ENCODE data around the gene SFTA2.

The SFTA2 gene
- total RNA-seq, result 0 to 0.07 (median 0) reads per million in 18 experiments

DNA sequence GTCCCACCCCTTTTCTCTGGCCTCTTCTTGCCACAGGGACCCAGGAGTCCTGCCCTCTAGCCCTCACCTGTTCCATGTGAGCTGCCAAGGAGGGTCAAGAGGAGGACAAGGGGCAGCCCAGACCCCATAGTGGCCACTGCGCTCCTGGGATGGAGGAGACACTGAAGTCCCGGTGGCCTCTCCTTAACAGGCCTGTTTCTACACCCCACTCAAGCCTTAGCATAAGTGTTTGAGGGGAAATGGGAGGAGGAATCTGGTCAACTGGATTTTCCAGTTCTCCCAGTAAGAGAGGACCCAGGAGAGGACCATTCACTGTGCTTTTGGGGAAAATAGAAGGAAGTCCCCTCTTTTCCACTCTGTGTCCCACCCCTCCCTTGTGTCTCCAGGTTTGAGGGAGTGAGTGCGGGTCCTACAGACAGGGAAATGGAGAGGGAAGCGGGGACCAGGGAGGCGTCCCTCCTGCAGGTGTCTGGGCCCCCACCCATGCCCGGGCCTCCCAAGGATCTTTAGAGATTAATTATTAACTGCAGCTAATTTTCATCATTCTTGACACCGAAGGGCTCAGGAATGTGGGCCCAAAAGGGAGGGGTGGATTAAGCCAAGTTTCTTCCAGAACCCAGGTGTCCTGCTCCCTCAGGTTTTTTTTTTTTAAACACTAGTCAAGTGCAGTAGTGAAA, at the start of gene SFTA2:
TSS of gene SFTA2 (minus strand) at position 202 of the 677 bp plus-strand sequence. CDS start at position 128, 74 bp downstream.
- DNase-seq, result no peak

DNA sequence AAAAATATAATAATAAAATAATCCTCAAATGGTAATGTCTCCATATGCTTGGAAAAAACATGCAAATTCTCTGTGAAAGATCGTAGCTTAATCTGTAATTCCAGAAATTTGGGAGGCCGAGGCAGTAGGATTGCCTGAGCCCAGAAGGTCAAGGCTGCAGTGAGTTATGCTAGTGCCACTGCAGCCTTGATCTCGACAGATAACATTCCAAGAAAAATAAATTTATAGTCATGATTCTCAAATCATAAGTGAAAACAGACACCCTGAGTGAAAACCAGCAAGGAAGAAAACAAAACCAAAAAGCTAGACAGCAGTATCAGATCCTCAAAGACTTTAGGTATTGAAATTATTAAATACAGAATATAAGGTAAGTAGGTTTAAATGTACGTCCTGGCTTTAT, 47.7 kb upstream of the SFTA2 start:
- no peak for DNase-seq

DNA sequence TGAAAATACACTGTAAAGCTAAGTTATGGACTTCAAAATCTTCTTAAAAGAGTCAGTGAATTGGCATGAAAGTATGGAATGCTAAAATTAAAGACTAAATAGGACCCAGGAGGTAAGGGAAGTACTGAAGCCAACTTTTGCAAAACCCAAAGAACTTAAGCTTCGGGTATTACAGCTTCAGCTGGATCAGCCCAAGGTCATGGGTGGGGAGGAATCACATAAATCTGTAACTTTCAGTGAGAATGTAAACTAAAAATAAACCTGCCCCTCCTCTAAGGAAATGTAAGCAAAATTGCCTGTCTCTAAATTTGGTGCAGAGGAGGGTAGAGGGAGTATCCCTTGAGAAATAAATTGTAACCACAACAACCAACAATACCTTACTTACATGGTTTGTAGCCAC, 47.2 kb upstream of the SFTA2 start:
- DNase-seq, result no peak

DNA sequence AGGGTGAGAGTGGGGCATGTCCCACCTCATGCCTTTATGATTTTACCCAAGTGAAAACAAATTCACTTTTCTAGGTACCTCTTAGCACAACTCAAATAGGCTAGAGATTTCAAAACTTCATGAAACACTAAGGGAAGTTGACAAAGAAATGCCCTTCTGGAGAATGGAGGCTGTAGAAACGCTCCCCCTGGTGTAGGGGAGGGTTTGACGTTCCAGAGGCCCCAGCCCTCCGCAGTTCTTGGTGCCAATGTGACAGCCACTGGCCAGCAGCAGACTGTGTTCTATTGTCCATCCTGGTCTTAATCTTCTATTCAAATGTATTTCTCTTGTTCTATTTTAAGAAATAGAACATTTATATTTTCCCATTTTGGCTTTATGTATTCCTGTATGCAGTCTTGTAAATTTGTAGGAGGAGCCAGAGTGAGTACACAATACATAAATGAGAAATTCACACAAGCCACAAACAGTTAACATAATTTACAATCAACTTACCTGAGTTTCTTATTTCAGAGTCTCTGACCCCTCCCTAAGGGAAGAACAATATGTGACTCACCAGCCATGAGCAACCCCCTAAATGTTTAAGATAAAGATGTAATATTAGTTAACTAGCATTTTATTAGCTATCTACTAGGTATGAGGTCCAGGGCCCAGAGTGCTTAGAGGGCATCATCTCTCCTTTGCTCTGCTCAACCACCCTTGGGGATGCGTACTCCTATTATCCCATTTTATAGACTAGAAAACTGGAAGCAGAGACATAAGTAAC, 42.7 kb upstream of the SFTA2 start:
- no peak for DNase-seq

DNA sequence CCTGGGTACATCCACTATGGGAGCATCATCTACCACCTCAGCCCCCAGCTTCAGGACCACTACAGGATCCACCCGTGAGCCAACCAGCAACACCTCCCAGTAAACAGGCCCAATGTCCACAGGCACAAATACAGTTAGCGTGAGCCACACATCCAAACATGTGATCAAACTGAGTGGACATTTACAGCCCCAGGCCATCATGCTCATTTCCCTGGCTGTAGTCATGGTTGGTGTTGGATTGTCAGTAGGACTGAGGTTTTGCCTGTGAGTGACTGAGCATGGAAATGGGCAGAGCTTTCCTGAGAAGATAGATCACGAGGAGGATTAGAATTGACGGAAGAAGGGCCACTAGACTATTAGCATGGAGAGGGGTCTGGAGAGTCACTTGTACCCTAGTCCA, 40.8 kb upstream of the SFTA2 start:
- no peak for DNase-seq

DNA sequence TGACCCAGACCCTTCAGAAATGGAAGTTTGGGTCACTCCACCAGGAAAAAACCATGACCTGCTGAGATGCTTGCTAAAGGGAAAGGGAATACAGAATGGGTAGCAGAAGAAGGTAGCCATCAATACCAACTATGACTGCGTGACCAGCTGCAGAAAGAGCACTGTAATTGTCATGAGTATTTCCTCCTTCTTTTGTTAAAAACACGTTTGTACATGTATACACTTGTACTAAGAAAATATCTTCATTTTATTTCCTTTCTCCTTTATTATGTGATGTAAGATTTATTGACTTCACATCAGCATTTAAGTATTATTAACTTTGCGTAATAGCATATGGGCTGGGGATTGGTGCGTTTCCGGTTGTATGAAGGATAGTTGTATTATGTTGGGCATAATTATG, 39.0 kb upstream of the SFTA2 start:
- no peak for DNase-seq

DNA sequence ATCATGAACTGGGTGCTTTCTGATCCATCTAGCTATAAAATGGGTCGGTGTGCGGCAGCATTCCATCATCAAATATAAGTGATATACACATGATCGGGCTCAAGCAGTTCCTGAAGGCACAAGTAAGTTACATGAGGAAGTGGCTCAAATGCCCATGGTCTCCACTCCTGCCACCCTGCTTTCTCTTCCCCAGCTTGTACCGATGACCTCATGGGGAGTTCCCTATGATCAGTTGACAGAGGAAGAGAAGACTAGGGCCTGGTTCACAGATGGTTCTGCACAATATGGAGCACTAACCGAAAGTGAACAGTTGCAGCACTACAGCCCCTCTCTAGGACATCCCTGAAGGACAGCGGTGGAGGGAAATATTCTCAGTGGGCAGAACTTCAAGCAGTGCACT, 37.2 kb upstream of the SFTA2 start:
- peak; percentile 76 to 81 for DNase-seq

DNA sequence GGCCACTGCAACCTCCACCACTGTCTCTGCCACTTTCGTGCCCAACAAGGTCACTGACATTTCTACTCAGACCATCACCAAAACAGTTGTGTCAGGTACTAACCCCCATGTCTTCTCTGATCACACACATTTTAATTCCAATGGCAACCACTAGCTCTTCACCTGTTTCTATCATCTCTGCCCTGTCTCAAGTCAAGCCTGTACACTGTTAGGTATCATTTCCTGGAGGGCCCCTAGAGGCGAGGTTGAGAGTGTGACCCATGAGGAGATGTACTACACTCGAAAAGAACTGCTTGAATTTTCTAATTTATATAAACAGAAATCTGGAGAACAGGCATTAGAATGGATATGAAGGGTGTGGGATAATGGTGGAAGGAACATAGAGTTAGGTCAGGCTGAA, 34.2 kb upstream of the SFTA2 start:
- DNase-seq, result no peak

DNA sequence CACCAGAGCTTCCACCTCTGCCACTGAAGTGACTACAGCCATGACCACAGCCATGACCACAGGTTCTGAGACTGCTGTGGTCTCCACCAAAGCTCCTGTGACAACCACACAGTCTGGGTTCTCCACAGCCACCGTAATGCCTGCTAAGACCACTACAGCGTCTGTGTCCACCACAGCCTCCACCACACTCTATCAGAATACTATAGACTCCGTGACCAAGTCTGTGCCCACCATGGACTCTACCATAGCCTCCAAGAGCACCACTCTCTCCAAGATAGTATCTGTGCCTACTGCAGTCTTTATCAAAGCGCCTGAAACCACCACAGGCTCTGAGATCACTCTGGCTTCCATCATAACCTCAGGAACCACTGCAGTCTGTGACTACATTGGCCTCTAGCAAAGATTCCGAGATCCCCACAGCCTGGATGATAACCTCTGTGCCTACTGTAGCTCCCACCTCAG, 33.2 kb upstream of the SFTA2 start:
- no peak for DNase-seq

DNA sequence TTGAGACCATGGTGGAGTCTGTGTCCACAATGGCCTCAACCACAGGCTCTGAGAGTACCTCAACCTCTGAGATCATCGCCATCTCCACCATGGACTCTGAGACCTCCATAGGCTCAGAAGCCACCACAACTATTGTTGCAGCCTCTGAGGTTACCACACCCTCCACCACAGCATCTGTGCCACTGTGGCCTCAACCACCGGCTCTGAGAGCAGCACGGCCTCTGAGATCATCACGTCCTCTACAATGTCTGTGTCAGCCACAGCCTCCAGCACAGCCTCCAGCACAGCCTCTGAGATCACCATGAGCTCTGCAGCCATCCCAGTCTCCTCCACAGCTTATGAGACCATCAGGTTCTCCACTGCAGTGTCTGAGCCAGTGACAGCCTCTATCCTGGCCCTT, 32.1 kb upstream of the SFTA2 start:
- DNase-seq, result no peak

DNA sequence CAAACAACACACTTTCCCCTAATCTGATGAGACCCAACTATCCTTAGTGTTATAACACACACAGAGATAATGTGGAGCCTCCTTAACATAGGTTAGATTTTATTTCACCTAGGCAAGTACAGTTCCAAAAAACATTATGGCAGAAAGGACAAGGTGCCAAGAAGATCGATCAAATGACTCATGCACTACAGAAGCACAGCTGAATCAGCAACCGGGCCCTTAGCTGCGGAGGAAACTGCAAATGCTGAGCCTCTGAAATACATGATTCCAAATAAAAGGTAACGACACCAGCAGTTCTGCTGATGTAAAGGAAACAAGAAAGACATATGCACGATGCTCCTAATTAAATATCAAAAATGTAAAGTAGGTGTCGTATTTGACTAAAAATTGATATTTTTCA, 31.7 kb upstream of the SFTA2 start:
- no peak for DNase-seq

DNA sequence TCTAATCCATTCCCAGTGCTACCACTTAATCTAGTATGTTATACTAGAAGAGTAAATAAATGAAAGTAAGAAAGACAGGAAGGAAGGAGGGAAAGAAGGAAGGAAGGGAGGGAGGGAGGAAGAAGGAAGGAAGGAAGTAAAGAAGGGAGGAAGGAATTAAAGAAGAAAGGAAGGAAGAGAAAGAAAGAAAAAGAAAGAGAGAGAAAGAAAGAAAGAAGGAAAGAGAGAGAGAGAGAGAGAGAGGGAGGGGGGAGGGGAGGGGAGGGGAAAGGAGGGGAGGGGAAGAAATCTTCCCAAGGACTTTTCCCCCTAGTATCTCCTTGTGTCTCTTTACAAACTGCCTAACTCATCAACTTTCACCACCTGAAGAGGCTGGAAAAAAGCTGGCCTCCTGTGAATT, 30.7 kb upstream of the SFTA2 start:
- DNase-seq, result no peak

DNA sequence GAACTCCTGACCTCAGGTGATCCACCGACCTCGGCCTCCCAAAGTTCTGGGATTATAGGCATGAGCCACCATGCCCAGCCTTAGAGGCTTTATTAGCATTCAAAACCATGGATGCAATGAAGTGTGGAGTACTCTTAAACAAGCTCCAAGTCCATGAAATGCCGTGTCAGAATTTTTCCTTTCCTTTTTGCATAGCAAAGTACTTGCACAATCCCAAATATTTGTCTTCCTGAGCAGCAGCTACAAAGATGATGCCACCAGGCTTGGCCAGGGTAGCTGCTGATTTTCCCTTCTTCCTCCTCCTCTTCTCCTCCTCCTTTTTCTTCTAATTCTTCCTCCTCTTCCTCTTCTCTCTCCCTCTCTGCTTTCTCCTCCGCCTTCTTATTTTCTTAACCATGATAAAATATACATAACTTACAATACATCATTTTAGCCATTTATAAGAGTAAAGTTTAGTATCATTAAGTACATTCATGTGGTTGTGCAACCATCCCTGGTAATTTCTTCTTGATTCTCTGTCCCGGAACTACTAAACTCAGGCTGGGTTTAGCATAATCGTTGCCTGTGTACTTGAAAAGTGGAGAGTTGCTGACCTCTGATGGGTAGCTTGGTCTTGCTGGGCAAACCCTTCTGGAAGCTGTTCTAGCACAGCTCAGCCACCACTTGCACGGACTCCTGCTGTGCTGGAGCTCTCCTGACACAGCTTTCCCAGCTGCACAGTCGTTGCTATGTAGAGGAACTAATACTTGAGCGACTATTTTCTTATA, 29.1 kb upstream of the SFTA2 start:
- peak in 1 of 2 donors; percentile 7 for DNase-seq

DNA sequence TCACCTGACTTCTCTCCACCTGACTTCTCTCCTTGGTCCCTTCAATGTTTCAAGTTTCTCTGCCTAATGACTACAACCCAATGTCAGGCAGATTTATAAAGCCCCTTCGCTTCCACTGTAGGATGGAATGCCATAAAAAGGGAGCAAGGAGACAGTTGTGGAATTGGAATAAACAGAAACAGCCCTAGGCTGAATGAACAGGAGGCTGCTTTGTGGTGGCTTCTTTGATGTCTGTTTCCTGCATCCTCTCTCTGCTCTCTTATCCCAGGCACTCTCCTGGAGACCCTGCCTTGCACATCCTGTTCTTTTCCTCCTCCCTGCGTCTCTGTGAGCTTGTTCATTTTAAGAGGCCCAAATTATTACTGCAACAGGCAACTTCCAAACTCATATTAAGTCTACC, 25.7 kb upstream of the SFTA2 start:
- no peak for DNase-seq

DNA sequence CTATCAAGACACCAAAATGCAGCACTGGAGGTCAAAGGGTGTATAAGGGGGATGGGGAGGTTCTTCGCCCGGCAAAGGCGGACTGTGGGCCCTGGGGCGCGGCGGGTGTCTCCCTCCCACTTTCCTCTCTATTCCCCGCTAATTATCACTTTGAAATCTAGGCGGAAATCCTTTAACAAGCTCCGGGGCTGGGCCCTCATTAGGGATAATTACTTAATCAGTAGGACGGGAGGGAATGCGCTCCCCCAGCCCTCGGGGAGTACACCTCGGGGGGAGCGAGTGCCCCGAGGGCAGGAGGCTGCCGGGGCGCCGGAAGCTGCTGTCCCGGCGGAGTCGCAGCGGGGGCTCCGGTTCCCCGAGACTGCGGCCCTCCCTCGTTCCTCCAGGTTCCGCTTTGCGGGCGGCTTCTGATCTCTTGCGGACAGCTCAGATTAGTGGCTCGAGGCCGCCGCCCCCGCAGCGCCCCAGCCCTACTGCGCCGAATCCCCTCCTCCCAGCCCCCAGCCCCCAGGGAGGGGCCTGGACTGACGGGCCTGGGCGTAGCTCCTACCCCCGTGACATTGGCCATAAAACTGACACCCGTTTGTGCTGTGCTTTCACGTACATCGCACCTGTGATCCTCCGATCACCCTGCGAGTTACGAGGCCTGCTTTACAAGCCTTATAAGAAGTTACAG, 23.5 kb upstream of the SFTA2 start:
- peak; percentile 61 to 67 for DNase-seq

DNA sequence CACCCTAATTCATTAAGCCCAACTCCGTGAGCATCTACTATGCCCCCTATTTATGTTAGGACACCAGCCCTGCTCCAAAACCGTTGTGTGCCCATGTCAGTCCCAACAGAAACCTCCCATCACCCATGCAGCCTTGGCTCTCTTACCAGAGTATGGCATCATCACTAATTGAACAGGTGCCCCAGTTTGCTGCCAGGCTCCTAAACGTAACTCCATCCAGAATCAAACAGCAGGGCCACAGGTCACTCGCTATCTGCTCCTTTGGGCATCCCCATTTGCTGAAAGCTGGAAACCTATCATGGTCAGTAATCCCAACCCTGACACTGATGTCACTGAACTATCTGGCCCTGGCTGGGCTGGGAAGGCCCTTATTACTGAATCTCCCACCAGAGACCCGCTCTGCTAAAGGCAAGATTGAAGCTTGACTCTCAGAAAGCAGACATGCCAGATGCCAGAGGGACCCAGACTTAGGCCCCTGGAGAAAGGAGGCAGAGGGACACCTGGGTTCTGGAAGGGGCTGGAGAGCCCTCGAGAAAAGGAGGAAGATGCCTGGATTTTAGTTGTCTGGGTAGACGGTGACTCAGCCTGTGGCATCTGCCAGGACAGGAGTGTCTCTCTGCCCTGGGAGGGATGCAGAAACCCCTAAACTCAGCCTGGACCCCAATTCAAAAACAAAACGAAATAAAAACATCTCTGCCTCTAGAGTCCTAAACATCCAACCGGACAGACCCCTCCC, 22.8 kb upstream of the SFTA2 start:
- DNase-seq, result no peak

DNA sequence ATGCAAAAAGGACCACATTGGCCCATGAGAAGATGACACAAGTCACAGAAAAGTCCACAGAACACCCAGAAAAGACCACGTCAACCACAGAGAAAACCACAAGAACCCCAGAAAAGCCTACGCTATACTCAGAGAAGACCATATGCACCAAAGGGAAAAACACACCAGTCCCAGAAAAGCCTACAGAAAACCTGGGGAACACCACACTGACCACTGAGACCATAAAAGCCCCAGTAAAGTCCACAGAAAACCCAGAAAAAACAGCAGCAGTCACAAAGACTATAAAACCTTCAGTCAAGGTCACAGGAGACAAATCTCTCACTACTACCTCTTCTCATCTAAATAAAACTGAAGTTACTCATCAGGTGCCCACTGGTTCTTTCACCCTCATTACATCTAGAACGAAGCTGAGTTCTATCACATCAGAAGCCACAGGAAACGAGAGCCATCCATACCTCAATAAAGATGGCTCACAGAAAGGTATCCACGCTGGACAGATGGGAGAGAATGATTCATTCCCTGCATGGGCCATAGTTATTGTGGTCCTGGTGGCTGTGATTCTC, 20.0 kb upstream of the SFTA2 start:
- no peak for DNase-seq

DNA sequence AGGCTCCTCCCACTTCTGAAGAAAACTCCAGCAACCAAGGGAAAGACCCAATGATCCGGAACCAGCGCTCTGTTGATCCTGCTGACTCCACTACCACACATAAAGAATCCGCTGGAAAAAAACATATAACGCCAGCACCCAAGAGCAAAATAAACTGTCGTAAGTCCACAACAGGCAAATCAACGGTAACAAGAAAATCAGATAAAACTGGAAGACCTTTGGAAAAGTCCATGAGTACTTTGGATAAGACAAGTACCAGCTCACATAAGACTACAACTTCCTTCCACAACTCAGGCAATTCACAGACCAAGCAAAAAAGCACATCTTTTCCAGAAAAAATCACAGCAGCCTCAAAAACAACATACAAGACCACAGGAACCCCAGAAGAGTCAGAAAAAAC, 16.8 kb upstream of the SFTA2 start:
- no peak for DNase-seq

DNA sequence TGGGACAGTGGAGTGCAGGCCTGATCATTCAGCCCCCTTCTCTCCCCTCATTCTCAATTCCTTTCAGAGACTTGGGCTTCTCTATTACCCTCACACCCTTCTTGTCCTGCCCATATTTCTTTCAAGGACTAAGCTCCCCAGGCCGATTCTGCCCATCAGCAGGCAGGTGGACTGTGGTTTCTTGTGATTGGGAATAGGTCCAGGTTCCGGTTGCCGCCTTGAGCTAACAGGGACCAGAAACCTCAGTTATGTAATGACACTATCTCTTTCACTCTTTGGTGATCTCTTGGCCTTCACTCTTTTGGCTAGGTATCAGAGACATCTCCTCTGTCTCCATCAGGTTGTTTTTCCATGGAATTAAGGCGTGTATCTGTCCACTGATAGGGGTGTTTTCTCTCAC, 15.3 kb upstream of the SFTA2 start:
- no peak for DNase-seq

DNA sequence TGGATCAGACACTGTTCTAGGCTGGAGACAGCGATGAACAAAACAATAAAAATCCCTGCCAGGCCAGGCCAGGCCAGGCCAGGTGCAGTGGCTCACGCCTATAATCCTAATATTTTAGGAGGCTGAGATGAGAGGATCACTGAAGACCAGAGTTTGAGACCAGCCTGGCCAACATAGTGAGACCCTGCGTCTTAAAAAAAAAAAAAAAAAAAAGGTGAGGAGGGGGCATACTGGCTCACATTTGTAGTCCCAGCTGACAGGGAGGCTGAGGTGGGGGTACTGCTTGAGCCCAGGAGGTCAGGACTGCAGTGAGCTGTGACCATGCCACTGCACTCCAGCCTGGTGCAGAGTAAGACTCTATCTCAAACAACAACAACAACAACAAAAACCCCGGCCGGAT, 13.3 kb upstream of the SFTA2 start:
- DNase-seq, result no peak

DNA sequence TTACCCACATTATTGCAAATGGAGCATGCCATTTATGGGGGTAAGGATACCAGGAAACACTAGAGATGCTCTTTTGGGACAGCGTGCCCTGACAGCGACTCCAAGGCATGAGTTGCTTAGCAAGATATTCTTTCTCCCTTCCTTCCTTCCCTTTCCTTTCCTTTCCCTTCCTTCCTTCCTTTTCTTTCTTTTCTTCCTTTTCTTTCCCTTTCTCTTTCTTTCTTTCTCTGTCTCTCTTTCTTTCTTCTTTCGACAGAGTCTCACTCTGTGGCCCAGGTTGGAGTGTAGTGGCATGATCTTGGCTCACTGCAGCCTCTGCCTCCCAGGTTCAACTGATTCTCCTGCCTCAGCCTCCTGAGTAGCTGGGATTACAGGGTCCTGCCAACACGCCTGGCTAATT, 12.1 kb upstream of the SFTA2 start:
- no peak for DNase-seq
